Stimulated activated CD8-positive, alpha-beta memory T cell treated with anti-CD3 and anti-CD28 coated beads, Interleukin-12 subunit alpha, Interleukin-12 subunit beta, amount 100 ng/mL, for 24 hours (primary cell): ENCODE results near the gene DRP2.
"Not testable (repeated sequence)": the region's sequence is repeated elsewhere in the genome, so short reads cannot be mapped to it uniquely, and the experiment has no call there.

ENCODE experiments used
- DNase-seq: peaks from one replicate; pipeline ENCODE4 v3.0.0-alpha.2; 2020; ENCODE audit errors: extremely low read depth

The DRP2 gene

GRCh38 chrX:101241531-101241930, 21.9 kb downstream of the DRP2 start:
- no peak for DNase-seq

- no peak for DNase-seq
Measured at GRCh38 chrX:101252634-101253033, 33.0 kb downstream of the DRP2 start.

- no peak for DNase-seq
Measured at GRCh38 chrX:101257448-101258258, 38.1 kb downstream of the DRP2 start.

- no peak for DNase-seq
Measured at GRCh38 chrX:101258259-101258581, 38.6 kb downstream of the DRP2 start.

GRCh38 chrX:101260435-101260834, 40.8 kb downstream of the DRP2 start:
- no peak for DNase-seq

GRCh38 chrX:101262590-101262989, 43.0 kb downstream of the DRP2 start:
- DNase-seq = no peak

- no peak for DNase-seq
Measured at GRCh38 chrX:101263766-101264165, 44.2 kb downstream of the DRP2 start.

- DNase-seq = no peak
Measured at GRCh38 chrX:101265869-101266428, 46.4 kb downstream of the DRP2 start.

- DNase-seq = no peak
Measured at GRCh38 chrX:101274198-101274597, 54.6 kb downstream of the DRP2 start.

GRCh38 chrX:101276238-101276637, 56.7 kb downstream of the DRP2 start:
- no peak for DNase-seq

- no peak for DNase-seq
Measured at GRCh38 chrX:101287402-101287801, 67.8 kb downstream of the DRP2 start.

GRCh38 chrX:101290957-101291603, 71.5 kb downstream of the DRP2 start, which contains the start of gene TAF7L:
TAF7L (minus strand) TSS chrX:101291334; CDS start chrX:101287543, 3,791 bp downstream.
- no peak for DNase-seq

GRCh38 chrX:101295603-101296002, 76.0 kb downstream of the DRP2 start:
- DNase-seq = not testable (repeated sequence)

GRCh38 chrX:101303790-101304189, 84.2 kb downstream of the DRP2 start:
- DNase-seq = no peak
